ENCODE measurements around the gene EMC8.

GRCh38 chr16:85848986-85849385 lies 49.6 kb upstream of the EMC8 start:
- TF ChIP-seq POLR2A (IDR thresholded peaks at IDR 0.05; ENCODE audit: low read length), result no peak
- TF ChIP-seq GATA1 (IDR thresholded peaks at IDR 0.05; ENCODE audit: low read depth, low read length), result no peak
